ENCODE data around the gene ABT1. TPM values are rescaled to one million over a fixed set of nuclear protein-coding genes. Genes with fewer than 3 reads are reported as not detected.

ABT1 gene
- polyA plus RNA-seq, 5 donors: 14.0 to 18.5 (median 15.4) TPM

DNA sequence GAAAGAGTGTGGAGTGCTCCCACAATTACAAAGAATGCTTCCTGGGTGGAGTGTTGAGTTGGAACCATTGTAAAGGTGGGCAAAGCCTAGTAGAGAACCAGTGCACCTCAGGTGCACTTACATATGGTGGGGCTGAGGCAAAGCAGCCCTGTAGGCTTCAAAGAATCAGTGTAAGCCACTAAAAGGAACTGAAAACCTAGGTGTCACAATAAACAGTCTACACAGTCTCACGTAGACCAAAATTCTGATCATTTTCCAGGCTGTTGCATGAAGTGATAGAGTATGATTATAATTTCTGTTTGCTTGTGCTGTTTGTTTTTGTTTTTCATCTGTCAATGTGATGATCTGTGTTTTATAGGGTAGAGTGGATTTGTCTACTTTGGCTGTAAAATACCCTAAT lies 2.8 kb downstream of the ABT1 start:
- DNase-seq: no peak

- no peak for DNase-seq
Observed at GRCh38 chr6:26600759-26601158, 4.0 kb downstream of the ABT1 start.

DNA sequence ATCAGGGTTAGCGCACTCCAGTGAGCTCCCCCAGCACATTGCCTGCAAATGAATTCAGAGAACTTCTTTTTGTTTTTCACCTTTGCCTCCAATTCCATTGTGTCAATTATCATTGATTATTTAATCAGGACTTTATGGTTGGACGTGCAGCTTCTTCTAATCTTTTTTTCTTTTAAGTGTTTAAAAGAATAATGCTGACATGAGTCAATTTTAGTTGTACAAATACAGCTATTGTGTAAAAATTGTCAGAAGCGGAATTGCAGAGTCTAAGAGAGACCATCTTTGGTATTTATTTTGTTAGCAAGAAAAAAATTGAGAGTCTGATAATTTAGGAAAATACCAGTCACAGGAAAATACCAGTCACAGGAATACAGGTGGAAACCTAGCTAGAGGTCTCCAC lies 5.5 kb downstream of the ABT1 start:
- no peak for DNase-seq

- no peak for DNase-seq
Observed at GRCh38 chr6:26604026-26604425, 7.3 kb downstream of the ABT1 start.

DNA sequence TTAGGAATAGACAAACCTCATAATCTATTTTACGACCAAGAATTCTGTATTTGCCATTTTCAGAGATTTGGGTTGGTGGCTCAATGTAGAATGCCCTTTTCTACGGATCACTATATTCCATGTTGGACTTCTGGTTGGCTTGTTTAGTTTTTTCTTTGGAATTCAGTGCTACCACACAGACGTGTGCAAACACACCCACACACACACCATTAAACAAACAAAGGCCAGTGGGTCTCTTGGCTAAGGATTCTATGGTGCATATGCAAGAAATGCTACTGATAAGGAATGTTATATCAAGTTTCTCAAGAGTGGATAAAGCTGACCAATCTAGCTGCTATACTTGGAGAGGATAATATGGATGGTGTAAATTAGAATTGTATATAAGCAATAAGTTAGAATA lies 8.0 kb downstream of the ABT1 start:
- DNase-seq: no peak

GRCh38 chr6:26607434-26608230 lies 10.9 kb downstream of the ABT1 start:
- DNase-seq: peak in 1 of 2 donors; percentile 55

DNA sequence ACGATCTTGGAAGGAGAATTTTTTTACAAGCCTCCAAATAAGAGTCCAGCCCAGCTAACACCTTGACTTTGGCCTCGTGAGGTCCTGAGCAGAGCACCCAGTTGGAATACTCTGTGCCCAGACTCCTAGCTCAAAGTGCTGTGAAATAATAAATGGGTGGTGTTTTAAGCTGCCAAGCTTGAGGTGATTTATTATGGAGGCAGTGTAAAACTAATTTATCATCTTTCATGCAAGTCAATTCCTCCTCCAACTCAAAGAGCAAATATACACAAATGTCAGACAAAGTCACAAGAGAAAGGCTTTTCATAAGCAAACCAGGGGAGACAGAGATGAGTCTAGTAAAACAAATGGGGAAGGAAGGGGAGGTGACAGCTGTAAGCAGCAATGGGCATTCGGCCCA lies 12.7 kb downstream of the ABT1 start:
- DNase-seq: no peak

DNA sequence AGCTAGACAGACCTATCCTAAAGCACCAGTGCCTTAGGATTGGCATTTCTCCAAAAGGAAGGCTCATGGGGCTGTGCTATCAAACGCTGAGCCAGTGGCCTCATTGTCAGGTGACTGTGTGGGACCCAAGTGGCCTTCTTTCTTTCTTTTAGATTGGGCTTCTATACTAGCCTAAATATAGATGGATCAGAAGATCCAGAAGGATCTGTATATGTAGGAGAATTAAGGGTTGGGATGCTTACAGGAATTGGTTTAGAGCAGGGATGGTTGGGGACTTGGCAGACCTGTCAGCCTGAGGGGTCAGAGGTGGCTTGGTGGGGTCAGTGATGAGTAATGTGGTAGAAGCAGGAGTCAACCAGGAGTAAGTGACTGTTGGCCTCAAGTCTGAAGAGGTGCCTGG lies 14.8 kb downstream of the ABT1 start:
- no peak for DNase-seq

- DNase-seq: no peak
Observed at GRCh38 chr6:26613201-26613600, 16.4 kb downstream of the ABT1 start.

- DNase-seq: no peak
Observed at GRCh38 chr6:26613689-26614683, 17.2 kb downstream of the ABT1 start.

DNA sequence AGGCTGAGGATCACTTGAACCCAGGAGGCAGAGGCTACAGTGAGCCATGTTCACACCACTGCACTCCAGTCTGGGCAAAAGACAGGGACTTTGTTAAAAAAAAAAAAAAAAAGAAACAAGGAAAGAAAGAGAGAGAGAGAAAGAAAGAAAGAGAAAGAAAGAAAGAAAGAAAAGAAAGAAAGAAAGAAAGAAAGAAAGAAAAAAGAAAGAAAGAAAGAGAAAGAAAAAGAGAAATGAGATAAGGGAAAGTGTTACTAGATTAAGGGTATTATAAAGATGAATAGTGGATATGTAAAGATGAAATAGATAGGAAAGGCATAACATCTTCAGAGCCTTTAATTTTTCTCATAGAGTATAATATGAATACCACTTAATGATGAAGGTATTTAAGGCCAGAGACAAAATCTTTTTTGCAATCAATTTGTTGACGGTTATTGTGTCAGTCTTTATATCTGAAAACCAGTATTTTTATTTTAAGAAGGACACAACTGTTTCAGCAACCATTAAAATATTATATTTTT lies 26.6 kb downstream of the ABT1 start:
- no peak for DNase-seq

- no peak for DNase-seq
Observed at GRCh38 chr6:26624557-26624956, 27.8 kb downstream of the ABT1 start.

DNA sequence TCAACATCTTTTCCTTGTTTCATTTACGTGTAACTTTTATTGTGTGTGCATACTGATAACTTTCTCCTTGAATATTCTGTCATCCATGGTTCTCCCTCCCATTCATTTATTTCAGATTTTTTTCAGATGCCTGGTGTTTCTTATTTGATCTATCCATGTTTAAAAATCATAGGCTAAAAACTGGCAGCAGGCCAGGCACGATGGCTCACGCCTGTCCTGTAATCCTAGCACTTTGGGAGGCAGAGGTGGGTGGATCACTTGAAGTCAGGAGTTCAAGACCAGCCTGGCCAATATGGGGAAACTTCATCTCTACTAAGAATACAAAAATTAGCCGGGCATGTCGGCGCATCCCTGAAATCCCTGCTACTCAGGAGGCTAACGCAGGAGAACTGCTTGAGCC lies 31.1 kb downstream of the ABT1 start:
- no peak for DNase-seq

- DNase-seq: no peak
Observed at GRCh38 chr6:26629359-26629758, 32.6 kb downstream of the ABT1 start.

- no peak for DNase-seq
Observed at GRCh38 chr6:26640806-26641205, 44.1 kb downstream of the ABT1 start.

DNA sequence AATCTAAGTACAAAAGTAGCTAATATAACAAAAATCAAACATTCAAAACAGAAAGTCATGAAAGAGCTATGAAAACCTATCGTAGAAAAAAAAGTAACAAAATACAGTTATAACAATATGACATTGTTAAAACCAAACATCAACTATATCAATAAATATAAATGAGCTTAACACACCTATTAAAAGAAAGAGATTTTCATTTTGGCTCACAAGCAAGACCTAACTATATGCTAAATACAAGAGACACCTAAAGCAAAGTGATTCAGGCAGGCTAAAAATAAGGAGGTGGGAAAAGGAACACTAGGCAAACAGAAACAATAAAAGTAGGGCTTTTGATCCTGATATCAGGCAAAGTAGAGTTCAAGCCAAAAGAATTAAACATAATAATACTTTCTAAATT lies 49.3 kb downstream of the ABT1 start:
- no peak for DNase-seq

Other genes with a start within 250 kb of the ABT1 start
- 10 to 100 TPM; 20.1 to 49.3 (median 42.7) TPM for gene BTN3A2, start 231.8 kb upstream of the ABT1 start, polyA plus RNA-seq (ENCODE audit: insufficient read depth in 1 of 5, insufficient read length in 5 of 5, low replicate concordance in 1 of 5)
- gene BTN2A2, start 213.8 kb upstream of the ABT1 start, polyA plus RNA-seq (ENCODE audit: insufficient read depth in 1 of 5, insufficient read length in 5 of 5, low replicate concordance in 1 of 5): 10 to 100 TPM; 10.1 to 22.0 (median 16.4) TPM
- 10 to 100 TPM; 50.0 to 83.2 (median 66.7) TPM for gene BTN3A1, start 194.7 kb upstream of the ABT1 start, polyA plus RNA-seq (ENCODE audit: insufficient read depth in 1 of 5, insufficient read length in 5 of 5, low replicate concordance in 1 of 5)
- gene BTN3A3, start 156.4 kb upstream of the ABT1 start, polyA plus RNA-seq (ENCODE audit: insufficient read depth in 1 of 5, insufficient read length in 5 of 5, low replicate concordance in 1 of 5): 10 to 100 TPM; 33.7 to 52.6 (median 48.5) TPM
- 10 to 100 TPM; 35.8 to 47.8 (median 45.1) TPM for gene BTN2A1, start 139.0 kb upstream of the ABT1 start, polyA plus RNA-seq (ENCODE audit: insufficient read depth in 1 of 5, insufficient read length in 5 of 5, low replicate concordance in 1 of 5)
- under 1 TPM; 0.12 to 0.26 (median 0.18) TPM for gene BTN1A1, start 96.7 kb upstream of the ABT1 start, polyA plus RNA-seq (ENCODE audit: insufficient read depth in 1 of 5, insufficient read length in 5 of 5, low replicate concordance in 1 of 5)
- gene HMGN4, start 58.6 kb upstream of the ABT1 start, polyA plus RNA-seq (ENCODE audit: insufficient read depth in 1 of 5, insufficient read length in 5 of 5, low replicate concordance in 1 of 5): 10 to 100 TPM; 63.8 to 89.2 (median 78.9) TPM
- 10 to 100 TPM; 26.3 to 46.5 (median 39.1) TPM for gene ZNF322, start 62.8 kb downstream of the ABT1 start, polyA plus RNA-seq (ENCODE audit: insufficient read depth in 1 of 5, insufficient read length in 5 of 5, low replicate concordance in 1 of 5)

Data from right lung (tissue), 5 donors.